Stimulated activated effector memory CD8-positive, alpha-beta T cell treated with anti-CD3 and anti-CD28 coated beads, Interleukin-12 subunit alpha, Interleukin-12 subunit beta, amount 100 ng/mL, for 72 hours (primary cell): Measurements from ENCODE around the gene MAN1B1.
"Not testable (repeated sequence)": the region's sequence is repeated elsewhere in the genome, so short reads cannot be mapped to it uniquely, and the experiment has no call there.

Source experiments
- ATAC-seq: fragments of 150-1000 bp; cut with Tn5 transposase; 2 replicates; pipeline ENCODE4 v1.10.0; 2021
- DNase-seq, 2 donors: peaks; one replicate each; pipeline ENCODE4 v3.0.0; 2021 to 2022; ENCODE audit warnings: low spot score in 2 of 2
- H3K27ac Mint-ChIP-seq: one replicate; pipeline ENCODE4 v1.8.0; 2022; ENCODE audit warnings: mild to moderate bottlenecking, mixed read lengths
- H3K36me3 Mint-ChIP-seq: one replicate; pipeline ENCODE4 v1.8.0; 2022; ENCODE audit warnings: mild to moderate bottlenecking, mixed read lengths
- H3K4me1 Mint-ChIP-seq: one replicate; pipeline ENCODE4 v1.8.0; 2022; ENCODE audit warnings: mixed read lengths
- H3K4me3 Mint-ChIP-seq: one replicate; pipeline ENCODE4 v1.8.0; 2022; ENCODE audit warnings: mild to moderate bottlenecking, mixed read lengths
- H3K9me3 Mint-ChIP-seq: one replicate; pipeline ENCODE4 v1.8.0; 2022; ENCODE audit warnings: mixed read lengths

Gene MAN1B1

DNA sequence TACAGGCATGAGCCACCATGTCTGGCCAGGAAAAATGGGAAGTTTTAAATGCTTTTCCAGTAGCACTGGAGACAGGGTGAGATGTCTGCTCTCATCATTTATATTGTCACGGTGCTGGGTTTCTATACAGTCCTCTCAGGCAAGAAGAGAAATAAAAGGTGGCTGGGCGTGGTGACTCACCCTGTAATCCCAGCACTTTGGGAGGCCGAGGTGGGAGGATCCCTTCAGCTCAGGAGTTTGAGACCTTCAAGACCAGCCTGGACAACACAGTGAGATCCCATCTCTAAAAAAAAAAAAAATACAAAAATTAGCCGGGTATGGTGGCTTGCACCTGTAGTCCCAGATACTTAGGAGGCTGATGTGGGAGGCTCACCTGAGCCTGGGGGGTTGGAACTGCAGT, 47.4 kb downstream of the MAN1B1 start:
- Mint-ChIP-seq H3K9me3 (no peaks in the 10 kb centered on the region), H3K4me3 (no peak overlapping the region), H3K4me1 (peaks cover 6% of the 10 kb centered on the region), H3K36me3 (no peaks in the 10 kb centered on the region), H3K27ac (no peak overlapping the region)
- DNase-seq (no peak), ATAC-seq (no peak)

DNA sequence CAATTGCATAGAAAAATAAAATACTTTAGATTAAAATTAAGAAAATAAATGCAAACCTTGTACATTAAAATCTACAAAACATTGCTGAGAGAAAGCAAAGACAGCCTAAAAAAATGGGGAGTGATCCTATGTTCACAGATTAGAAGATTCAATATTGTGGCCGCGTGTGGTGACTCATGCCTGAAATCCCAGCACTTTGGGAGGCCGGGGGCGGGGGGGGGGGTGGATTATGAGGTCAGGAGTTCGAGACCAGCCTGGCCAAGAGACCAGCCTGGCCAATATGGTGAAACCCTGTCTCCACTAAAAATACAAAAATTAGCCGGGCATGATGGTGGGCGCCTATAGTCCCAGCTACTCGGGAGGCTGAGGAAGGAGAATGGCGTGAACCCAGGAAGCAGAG, 48.4 kb downstream of the MAN1B1 start:
- H3K9me3 Mint-ChIP-seq, H3K4me3 Mint-ChIP-seq: not testable (repeated sequence)

DNA sequence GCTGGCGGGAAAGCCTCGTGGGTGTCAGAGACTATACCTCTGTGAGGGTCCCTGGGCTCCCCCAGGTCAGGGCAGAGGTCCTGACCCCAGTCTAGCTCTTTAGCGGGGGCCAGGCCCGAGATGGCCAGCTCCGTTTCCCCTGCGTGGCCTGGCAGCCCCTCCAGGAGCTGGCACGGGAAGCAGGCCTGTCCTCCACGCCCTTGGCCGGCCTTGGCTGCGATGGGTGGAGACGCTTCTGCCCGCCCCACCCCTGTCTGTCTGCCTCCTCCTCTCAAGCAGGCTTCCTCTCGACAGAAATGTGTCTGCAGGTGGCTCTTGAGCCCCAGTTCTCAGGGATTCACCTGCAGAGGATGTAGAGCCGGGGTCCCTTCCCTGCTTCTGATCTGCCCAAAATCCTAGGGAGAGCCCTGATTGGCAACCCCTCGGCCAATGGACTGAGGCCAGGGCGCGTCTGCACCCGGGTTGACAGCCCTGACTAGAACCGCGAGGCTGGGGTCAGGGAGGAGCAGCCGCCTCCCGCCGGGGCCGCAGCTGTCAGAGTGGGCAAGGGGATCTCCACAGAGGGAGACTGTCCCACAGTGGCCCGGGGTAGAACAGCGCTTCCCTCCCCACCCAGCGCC, 49.6 kb downstream of the MAN1B1 start:
- DNase-seq: no peak
- no peak overlapping the region for H3K4me3 Mint-ChIP-seq
- peaks cover 6% of the 10 kb centered on the region for H3K4me1 Mint-ChIP-seq
- no peaks in the 10 kb centered on the region for H3K9me3 Mint-ChIP-seq
- ATAC-seq: peak; percentile 35
- H3K36me3 Mint-ChIP-seq: no peaks in the 10 kb centered on the region
- H3K27ac Mint-ChIP-seq: no peak overlapping the region

More for the DNA sequence above, 48.4 kb downstream of the MAN1B1 start:
- not testable (repeated sequence) for H3K4me1 Mint-ChIP-seq, DNase-seq, H3K27ac Mint-ChIP-seq, ATAC-seq, H3K36me3 Mint-ChIP-seq

DNA sequence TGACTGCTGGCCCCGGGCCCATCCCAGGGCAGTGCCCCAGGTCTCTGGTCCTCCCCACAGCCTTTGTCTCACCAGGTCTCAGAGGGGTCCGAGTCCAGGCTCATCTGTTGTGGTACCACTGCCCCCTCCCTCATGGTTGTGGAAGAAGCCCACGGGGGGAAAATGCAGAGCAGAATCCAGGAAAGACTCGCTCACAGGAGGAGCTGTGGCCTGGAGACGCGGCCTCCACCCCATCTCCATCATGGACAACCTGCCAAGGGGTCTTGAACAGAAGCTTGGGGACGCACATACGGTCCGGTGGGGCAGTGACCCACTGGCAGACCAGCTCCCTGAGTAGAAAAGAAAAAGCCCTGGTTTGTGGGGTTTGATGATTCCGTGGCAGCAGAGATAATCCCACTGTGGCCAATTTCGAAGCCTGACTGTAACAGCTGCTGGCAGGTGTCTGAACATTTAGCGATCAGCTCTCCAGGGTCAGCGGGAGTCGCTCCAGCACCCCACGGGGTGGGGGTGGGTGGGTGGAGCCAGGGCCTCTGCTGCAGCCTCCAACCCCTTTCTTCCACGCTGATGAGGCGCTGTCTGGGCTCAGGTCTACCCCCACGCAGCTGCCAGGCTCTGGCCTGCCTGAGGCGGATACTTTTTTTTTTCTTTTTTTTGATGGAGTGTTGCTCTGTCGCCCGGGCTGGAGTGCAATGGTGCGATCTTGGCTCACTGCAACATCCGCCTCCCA, 50.3 kb downstream of the MAN1B1 start:
- Mint-ChIP-seq H3K4me3 (no peak overlapping the region), H3K9me3 (no peaks in the 10 kb centered on the region), H3K27ac (no peak overlapping the region), H3K36me3 (no peaks in the 10 kb centered on the region), H3K4me1 (peaks cover 6% of the 10 kb centered on the region)
- ATAC-seq (no peak), DNase-seq (no peak)

DNA sequence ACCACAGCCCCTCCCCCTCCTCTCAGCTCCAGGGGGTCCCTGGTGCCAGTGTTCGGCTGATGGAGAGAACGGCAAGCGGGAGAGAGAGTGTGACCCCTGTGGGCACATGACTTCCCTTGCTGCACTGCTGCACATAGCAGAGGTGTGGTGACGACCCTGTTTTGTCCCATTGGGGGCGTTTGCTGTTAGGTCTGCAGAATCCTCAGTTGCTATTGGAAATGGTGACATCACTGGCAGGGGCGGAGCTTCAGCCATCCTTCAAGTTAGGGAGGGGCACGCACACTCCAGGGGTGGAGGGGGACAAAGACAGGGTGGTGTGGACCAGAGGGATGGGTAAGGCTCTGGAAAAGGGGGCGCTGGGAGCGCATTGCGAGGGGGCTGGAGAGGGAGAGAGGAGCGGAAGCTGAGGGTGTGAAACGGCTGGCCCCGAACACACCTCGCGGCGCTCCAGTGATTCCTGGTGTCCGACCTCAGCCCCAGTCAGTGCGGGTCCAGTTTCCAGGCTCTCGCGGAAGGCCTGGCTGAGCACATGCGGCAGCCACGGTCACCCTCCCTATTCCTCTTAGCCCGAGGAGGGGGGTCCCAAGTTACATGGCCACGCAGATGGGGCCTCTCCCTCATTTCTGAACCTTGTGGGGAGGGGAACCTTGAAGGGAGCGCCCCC, 51.4 kb downstream of the MAN1B1 start:
- Mint-ChIP-seq H3K4me3 (no peak overlapping the region), H3K36me3 (no peaks in the 10 kb centered on the region), H3K4me1 (peaks cover 6% of the 10 kb centered on the region), H3K9me3 (no peaks in the 10 kb centered on the region), H3K27ac (no peak overlapping the region)
- no peak for DNase-seq
- ATAC-seq: no peak

DNA sequence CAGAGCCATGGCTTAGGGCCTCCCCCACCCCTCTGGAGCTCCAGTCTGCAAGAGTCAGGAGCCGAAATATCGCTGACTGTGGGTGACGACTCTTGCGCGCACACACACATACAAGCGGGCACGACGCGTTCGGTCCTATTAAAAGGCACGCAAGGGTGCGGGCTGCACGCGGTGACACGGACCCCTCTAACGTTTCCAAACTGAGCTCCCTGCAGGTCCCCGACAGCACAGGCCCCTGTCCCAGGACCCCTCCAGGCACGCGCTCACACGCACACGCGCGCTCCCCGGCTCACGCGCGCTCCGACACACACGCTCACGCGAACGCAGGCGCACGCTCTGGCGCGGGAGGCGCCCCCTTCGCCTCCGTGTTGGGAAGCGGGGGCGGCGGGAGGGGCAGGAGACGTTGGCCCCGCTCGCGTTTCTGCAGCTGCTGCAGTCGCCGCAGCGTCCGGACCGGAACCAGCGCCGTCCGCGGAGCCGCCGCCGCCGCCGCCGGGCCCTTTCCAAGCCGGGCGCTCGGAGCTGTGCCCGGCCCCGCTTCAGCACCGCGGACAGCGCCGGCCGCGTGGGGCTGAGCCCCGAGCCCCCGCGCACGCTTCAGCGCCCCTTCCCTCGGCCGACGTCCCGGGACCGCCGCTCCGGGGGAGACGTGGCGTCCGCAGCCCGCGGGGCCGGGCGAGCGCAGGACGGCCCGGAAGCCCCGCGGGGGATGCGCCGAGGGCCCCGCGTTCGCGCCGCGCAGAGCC, 52.1 kb downstream of the MAN1B1 start, which contains the start of gene GRIN1:
Gene GRIN1, plus strand, starts transcription at position 433 of the 746 bp plus-strand sequence. CDS start 333 bp downstream, outside the sequence.
- no peaks in the 10 kb centered on the region for H3K9me3 Mint-ChIP-seq
- no peak within 1 kb of the TSS for H3K27ac Mint-ChIP-seq
- no peaks in the 10 kb centered on the region for H3K36me3 Mint-ChIP-seq
- peaks cover 6% of the 10 kb centered on the region for H3K4me1 Mint-ChIP-seq
- peak; percentile 45 for ATAC-seq
- DNase-seq: no peak
- no peak within 1 kb of the TSS for H3K4me3 Mint-ChIP-seq

DNA sequence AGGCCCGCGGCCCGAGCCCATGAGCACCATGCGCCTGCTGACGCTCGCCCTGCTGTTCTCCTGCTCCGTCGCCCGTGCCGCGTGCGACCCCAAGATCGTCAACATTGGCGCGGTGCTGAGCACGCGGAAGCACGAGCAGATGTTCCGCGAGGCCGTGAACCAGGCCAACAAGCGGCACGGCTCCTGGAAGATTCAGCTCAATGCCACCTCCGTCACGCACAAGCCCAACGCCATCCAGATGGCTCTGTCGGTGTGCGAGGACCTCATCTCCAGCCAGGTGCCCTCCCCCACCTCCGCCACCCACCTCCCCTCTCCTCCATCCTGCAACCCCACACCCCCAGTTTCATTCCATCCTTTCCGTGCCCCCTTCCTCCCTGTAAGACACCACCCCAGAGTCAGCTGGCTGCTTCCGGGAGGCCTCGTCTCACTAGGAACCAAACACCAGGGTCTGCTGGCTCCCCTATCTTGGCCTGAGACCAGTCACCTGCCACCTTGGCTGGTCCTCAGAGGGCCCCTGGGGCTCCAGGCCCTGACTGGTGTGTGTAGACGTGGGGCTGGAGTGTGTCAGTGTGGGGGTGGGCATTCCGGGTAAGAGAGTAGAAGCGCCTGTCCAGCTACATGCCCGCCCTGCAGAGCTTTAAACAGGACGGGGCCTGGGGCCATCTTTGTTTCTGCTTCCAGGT, 52.8 kb downstream of the MAN1B1 start:
- H3K36me3 Mint-ChIP-seq: no peaks in the 10 kb centered on the region
- ATAC-seq: no peak

DNA sequence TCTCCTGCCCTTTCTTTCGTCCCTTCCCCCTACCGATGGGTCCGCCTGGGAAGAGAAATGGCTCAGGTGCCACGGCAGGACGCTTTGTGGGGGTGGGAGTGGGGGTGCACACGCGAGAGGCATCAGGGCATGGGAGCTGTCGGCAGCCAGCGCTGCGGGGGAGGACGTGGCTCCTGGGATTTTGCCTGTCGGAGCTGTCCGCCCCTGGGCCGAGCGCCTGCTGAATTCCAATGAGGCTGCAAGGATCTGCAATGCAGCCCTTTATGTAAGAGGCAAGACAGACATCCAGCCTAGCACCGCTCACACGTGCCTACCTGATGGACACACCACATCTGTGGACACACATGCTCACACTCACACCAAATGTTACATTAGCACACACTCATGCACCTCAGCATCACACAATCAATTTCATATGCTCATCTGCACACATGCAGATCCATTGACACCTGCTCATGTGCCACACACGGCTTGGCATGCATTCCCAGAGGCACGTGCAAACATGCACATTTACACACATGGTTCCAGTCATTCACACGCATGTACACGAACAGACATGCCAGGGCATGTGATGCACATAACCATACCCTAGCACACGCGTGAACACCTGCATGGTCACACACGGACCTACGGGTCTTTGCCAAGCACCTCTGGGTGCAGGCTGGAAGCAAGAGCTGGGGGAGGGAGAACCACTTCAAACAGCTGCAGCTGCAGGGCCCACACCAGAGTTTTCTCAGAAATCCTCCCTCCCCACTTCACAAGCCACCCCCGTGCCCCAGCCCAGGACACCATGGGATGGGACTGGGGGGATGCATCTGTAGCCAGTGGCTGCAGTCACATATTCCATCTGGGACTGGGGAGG, 53.6 kb downstream of the MAN1B1 start:
- ATAC-seq: no peak

More for the DNA sequence above, 52.8 kb downstream of the MAN1B1 start:
- Mint-ChIP-seq H3K4me3 (no peak overlapping the region), H3K27ac (no peak overlapping the region), H3K4me1 (peaks cover 6% of the 10 kb centered on the region), H3K9me3 (no peaks in the 10 kb centered on the region)
- no peak for DNase-seq

DNA sequence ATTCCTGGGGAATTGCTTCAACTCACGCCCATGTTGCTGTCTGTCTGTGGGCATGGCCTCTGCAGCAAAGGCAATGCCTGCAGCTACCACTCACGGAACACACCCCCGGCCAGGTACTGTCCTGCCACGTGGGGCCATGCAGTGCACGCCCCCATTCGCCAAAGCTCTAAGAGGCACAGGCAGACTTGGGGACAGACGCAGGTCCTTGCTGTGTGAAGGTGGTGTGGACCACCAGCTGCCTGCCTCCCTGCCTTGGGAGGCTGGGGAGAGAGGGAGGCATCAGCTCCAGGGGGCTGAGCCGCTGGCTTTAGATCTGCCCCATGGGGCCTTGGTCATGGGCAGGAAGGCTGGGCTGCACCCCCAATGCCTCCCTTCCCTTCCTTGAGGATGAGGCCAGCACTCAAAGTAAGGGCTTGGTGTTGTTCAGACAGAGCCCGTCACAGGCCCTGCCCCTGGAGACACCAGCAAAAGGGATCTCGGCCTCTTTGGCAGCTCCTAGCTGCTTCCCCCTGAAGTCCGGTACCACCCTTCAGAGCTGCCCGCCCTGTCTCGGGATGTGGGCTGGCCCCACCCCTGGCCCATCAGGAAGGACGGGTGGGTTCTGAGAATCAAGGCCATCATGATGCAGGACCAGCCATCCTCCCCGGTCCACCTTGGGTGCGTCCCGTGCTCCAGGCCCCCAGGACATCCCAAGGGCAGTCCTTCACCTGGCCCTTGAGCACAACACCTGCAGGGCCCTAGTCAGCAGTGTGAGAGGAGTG, 54.4 kb downstream of the MAN1B1 start:
- Mint-ChIP-seq H3K4me1 (peaks cover 6% of the 10 kb centered on the region), H3K36me3 (no peaks in the 10 kb centered on the region), H3K27ac (no peak overlapping the region), H3K9me3 (no peaks in the 10 kb centered on the region), H3K4me3 (no peak overlapping the region)
- no peak for DNase-seq
- ATAC-seq: no peak

More for the DNA sequence above, 53.6 kb downstream of the MAN1B1 start:
- no peak overlapping the region for H3K4me3 Mint-ChIP-seq
- no peaks in the 10 kb centered on the region for H3K36me3 Mint-ChIP-seq
- peaks cover 6% of the 10 kb centered on the region for H3K4me1 Mint-ChIP-seq
- no peak for DNase-seq
- H3K9me3 Mint-ChIP-seq: no peaks in the 10 kb centered on the region
- H3K27ac Mint-ChIP-seq: no peak overlapping the region

DNA sequence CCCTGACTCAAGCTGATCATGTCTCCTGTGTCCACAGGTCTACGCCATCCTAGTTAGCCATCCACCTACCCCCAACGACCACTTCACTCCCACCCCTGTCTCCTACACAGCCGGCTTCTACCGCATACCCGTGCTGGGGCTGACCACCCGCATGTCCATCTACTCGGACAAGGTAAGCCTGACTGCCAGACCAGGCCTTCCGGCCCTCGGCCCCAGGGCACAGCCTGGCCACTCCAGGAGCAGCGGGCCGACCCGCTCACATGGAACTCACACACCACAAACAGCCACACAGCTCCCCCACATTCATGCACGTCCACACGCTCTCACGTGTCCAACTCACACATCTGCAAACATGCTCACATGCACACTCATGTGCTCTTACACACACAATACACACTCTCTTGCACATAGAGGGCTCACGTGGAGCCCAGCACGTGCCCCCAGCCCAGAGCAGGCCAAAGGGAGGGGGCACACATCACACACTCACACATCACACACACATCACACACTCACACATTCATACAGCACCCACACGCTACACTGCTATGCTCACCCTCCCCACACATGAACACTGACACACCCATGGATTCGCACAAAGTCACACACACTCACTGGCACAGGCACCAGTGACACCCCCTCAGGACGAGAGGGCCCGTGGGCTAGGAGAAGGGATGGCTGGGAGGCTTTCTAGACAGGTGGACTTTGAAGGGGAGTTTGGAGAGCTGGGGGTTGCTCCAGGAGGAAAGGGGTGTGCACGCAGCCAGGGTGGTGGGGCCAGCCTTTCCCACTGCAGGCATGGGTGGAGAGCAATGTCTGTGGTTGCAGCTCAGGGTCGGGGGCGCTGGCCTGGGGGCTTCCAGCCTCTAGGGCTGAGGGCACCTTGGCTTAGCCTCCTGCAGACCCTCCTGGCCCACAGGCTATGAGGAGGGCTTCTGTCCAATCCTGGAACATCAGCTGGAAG, 55.5 kb downstream of the MAN1B1 start:
- Mint-ChIP-seq H3K9me3 (no peaks in the 10 kb centered on the region), H3K4me3 (no peak overlapping the region), H3K36me3 (no peaks in the 10 kb centered on the region), H3K4me1 (peaks cover 6% of the 10 kb centered on the region), H3K27ac (no peak overlapping the region)
- DNase-seq (no peak), ATAC-seq (no peak)

DNA sequence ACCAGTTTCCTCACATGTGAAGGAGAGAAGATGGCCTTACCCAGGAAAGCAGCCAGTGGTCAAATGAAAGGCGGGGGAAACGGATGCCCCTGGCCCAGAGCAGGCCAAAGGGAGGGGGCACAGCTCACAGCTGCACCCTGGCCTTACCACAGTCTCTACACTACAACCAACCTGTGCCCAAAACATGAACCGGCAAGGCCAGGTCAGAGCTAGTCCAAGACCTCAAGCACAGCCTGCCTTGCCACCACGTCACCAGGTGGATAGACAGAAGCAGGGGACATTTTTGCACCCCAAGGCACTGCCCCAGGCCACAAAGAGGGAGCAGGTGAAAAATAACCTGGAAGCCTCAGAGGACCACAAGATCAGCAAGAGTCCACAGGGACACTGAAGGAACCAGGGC, 56.7 kb downstream of the MAN1B1 start:
- no peak for ATAC-seq
- no peaks in the 10 kb centered on the region for H3K9me3 Mint-ChIP-seq
- H3K27ac Mint-ChIP-seq: no peak overlapping the region
- no peaks in the 10 kb centered on the region for H3K4me1 Mint-ChIP-seq
- H3K4me3 Mint-ChIP-seq: no peak overlapping the region
- DNase-seq: no peak
- H3K36me3 Mint-ChIP-seq: no peaks in the 10 kb centered on the region

DNA sequence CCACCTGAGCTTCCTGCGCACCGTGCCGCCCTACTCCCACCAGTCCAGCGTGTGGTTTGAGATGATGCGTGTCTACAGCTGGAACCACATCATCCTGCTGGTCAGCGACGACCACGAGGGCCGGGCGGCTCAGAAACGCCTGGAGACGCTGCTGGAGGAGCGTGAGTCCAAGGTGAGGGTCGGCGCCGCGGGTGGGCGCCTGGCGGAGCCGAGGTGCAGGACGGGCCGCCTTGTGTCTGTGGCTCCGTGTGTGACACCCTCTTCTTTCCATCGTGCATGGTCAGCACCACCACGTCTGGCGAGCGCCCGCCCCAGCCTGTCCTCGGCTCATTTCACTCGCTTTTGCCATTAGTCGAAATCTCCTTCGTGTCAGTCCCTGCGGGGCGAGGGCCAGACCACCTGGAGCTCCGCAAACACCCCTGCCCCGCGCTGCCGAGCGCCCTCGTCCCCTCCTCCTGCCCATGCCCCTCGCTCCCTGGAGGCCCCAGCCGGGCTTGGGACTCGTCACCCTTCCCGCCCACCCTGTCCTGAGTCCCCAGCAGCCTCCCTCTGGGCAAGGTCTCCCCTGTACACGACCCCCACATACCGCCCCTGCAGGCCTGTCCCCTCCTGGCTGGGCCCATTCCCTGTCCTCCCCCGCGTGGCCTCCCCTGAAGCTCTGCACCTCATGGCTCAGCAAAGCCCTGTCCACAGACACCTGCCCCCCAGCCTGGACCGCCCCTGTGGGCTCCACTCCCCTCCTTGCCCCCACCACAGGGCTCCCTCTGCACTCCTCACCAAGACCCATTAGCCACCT, 59.1 kb downstream of the MAN1B1 start:
- H3K4me3 Mint-ChIP-seq: no peak overlapping the region
- DNase-seq (no peak), ATAC-seq (no peak)
- no peak overlapping the region for H3K27ac Mint-ChIP-seq
- no peaks in the 10 kb centered on the region for H3K4me1 Mint-ChIP-seq
- no peaks in the 10 kb centered on the region for H3K9me3 Mint-ChIP-seq
- no peaks in the 10 kb centered on the region for H3K36me3 Mint-ChIP-seq
